K562 (cell line): ENCODE results near the gene C5orf47. TPM values are rescaled to one million over a fixed set of nuclear protein-coding genes. Genes with fewer than 3 reads are reported as not detected.
A peak's percentile ranks its signal among the peaks of the same experiment; 100 is the strongest.

Source experiments
- ASH1L ChIP-seq: fragments of 450-650 bp; IDR thresholded peaks from 2 replicates; pipeline ENCODE4 v1.6.1; 2018; ENCODE audit warnings: borderline replicate concordance, mild to moderate bottlenecking, low read depth; ENCODE audit not compliant: partially characterized antibody
- BHLHE40 ChIP-seq: IDR thresholded peaks from 2 replicates; pipeline ENCODE4 v1.6.1; 2011; ENCODE audit warnings: low read length, improper control_type of control experiment
- CTCFL ChIP-seq: IDR thresholded peaks from 2 replicates; pipeline ENCODE4 v1.6.1; 2011; ENCODE audit warnings: borderline replicate concordance, low read depth, mild to moderate bottlenecking, moderate library complexity, low read length; ENCODE audit not compliant: insufficient read depth, poor library complexity, severe bottlenecking
- GABPB2 ChIP-seq: fragments of 250-450 bp; sonication (Bioruptor Pico); conservative IDR thresholded peaks from 2 replicates; pipeline ENCODE4 v1.5.1; 2021; ENCODE audit warnings: mild to moderate bottlenecking
- MTF1 ChIP-seq: fragments of 250-450 bp; sonication (Bioruptor Pico); IDR thresholded peaks from 2 replicates; pipeline ENCODE4 v1.9.0; 2021; ENCODE audit warnings: moderate library complexity, mild to moderate bottlenecking, inconsistent platforms, borderline replicate concordance
- POLR2H ChIP-seq: IDR thresholded peaks from 2 replicates; pipeline ENCODE4 v1.6.1; 2016; ENCODE audit warnings: missing genetic modification characterization, low read depth, mild to moderate bottlenecking, control low read depth, missing compliant biosample characterization, moderate library complexity
- ZNF347 ChIP-seq: fragments of 450-650 bp; formaldehyde crosslinking; IDR thresholded peaks from 2 replicates; pipeline ENCODE4 v1.4.0; 2020; ENCODE audit warnings: low read depth, mild to moderate bottlenecking, moderate library complexity
- polyA plus RNA-seq, 8 experiments: library from polyadenylated mRNA; depleted of rRNA in 4 of 8; stranded (reverse) in 5 of 8; unstranded in 3 of 8; fragments of >200 nt; fragmentation: Nextera tagmentation in 2 of 8; fragmentation: Illumina TruSeq in 1 of 8; extraction: Ambion mirVana in 2 of 8; extraction: Trizol in 1 of 8; gene quantifications; 2 replicates each; pipeline versions ENCODE4 v1.2.1 to v1.2.3, GENCODE V29; 2011 to 2014; ENCODE audit warnings: inconsistent platforms in 1 of 8, missing spikeins in 1 of 8
- total RNA-seq, 7 experiments: library from RNA; depleted of rRNA in 6 of 7; stranded (reverse); fragments of >200 nt in 6 of 7; fragmentation: Illumina TruSeq in 2 of 7; extraction: Trizol in 2 of 7; gene quantifications; 2 replicates each; pipeline versions ENCODE4 v1.2.1 to v1.2.3, GENCODE V29; 2011 to 2021; ENCODE audit warnings: low replicate concordance in 1 of 7
- TF ChIP-seq, protein P1 (sequence below): sonication (generic); formaldehyde crosslinking; IDR thresholded peaks from 2 replicates; pipeline ENCODE4 v1.8.0; 2022; ENCODE audit warnings: mild to moderate bottlenecking, missing genetic modification reagents, borderline replicate concordance
- TF ChIP-seq, protein P2 (sequence below): fragments of 250-450 bp; sonication (Bioruptor Pico); IDR thresholded peaks from 2 replicates; pipeline ENCODE4 v1.4.0; 2020; ENCODE audit warnings: borderline replicate concordance
- TF ChIP-seq, protein P3 (sequence below): fragments of 250-450 bp; sonication (Bioruptor Pico); IDR thresholded peaks from 2 replicates; pipeline ENCODE4 v1.4.0; 2020; ENCODE audit warnings: mild to moderate bottlenecking, moderate library complexity

Gene C5orf47
- total and polyA plus RNA-seq, 9 of the 15 experiments (the other 6 are each of a cell fraction or from before 2014, with no cell fraction given), result 0.08 TPM; not detected in 8

- TF ChIP-seq, protein P1, sequence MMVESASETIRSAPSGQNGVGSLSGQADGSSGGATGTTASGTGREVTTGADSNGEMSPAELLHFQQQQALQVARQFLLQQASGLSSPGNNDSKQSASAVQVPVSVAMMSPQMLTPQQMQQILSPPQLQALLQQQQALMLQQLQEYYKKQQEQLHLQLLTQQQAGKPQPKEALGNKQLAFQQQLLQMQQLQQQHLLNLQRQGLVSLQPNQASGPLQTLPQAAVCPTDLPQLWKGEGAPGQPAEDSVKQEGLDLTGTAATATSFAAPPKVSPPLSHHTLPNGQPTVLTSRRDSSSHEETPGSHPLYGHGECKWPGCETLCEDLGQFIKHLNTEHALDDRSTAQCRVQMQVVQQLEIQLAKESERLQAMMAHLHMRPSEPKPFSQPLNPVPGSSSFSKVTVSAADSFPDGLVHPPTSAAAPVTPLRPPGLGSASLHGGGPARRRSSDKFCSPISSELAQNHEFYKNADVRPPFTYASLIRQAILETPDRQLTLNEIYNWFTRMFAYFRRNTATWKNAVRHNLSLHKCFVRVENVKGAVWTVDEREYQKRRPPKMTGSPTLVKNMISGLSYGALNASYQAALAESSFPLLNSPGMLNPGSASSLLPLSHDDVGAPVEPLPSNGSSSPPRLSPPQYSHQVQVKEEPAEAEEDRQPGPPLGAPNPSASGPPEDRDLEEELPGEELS (CRISPR knock-in tag), result no peak
- TF ChIP-seq ZNF347 (no peak), GABPB2 (CRISPR knock-in tag) (no peak), POLR2H (no peak), BHLHE40 (no peak), ASH1L (no peak), CTCFL (no peak), MTF1 (CRISPR knock-in tag) (no peak)
- TF ChIP-seq, protein P2, sequence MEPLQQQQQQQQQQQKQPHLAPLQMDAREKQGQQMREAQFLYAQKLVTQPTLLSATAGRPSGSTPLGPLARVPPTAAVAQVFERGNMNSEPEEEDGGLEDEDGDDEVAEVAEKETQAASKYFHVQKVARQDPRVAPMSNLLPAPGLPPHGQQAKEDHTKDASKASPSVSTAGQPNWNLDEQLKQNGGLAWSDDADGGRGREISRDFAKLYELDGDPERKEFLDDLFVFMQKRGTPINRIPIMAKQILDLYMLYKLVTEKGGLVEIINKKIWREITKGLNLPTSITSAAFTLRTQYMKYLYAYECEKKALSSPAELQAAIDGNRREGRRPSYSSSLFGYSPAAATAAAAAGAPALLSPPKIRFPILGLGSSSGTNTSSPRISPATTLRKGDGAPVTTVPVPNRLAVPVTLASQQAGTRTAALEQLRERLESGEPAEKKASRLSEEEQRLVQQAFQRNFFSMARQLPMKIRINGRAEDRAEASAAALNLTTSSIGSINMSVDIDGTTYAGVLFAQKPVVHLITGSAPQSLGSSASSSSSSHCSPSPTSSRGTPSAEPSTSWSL (CRISPR knock-in tag), result 0 out of 2 replicates have a peak, but pooled peaks have one; percentile 60
- TF ChIP-seq, protein P3, sequence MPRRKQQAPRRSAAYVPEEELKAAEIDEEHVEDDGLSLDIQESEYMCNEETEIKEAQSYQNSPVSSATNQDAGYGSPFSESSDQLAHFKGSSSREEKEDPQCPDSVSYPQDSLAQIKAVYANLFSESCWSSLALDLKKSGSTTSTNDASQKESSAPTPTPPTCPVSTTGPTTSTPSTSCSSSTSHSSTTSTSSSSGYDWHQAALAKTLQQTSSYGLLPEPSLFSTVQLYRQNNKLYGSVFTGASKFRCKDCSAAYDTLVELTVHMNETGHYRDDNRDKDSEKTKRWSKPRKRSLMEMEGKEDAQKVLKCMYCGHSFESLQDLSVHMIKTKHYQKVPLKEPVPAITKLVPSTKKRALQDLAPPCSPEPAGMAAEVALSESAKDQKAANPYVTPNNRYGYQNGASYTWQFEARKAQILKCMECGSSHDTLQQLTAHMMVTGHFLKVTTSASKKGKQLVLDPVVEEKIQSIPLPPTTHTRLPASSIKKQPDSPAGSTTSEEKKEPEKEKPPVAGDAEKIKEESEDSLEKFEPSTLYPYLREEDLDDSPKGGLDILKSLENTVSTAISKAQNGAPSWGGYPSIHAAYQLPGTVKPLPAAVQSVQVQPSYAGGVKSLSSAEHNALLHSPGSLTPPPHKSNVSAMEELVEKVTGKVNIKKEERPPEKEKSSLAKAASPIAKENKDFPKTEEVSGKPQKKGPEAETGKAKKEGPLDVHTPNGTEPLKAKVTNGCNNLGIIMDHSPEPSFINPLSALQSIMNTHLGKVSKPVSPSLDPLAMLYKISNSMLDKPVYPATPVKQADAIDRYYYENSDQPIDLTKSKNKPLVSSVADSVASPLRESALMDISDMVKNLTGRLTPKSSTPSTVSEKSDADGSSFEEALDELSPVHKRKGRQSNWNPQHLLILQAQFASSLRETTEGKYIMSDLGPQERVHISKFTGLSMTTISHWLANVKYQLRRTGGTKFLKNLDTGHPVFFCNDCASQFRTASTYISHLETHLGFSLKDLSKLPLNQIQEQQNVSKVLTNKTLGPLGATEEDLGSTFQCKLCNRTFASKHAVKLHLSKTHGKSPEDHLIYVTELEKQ, result no peak
Measured at GRCh38 chr5:173972925-173973615, 15.9 kb upstream of the C5orf47 start (continued).
